ENCODE data around the gene CTCF.

DNA sequence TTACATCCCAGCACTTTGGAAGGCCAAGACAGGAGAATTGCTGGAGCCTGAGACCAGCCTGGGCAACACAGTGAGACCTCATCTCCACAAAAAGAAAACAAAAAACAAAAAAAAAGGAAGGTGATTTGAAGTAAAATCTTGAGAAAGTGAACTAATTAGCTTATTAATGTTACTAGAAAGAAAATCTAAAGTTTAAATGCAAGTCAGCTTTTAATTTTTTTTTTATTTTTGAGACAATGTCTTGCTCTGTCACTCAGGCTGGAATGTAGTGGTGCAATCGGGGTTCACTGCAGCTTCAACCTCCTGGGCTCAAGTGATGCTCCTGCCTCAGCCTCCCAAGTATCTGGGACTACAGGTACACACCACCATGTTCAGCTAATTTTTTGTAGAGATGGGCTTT lies 3.5 kb upstream of the CTCF start:
- TF ChIP-seq TAF1 (IDR thresholded peaks at IDR 0.05; ENCODE audit: low read depth), result no peak
- TF ChIP-seq, protein P1, sequence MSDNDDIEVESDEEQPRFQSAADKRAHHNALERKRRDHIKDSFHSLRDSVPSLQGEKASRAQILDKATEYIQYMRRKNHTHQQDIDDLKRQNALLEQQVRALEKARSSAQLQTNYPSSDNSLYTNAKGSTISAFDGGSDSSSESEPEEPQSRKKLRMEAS (IDR thresholded peaks at IDR 0.05), result no peak
- no peak for TF ChIP-seq TCF12 (IDR thresholded peaks at IDR 0.05; ENCODE audit: low read depth)
- TF ChIP-seq, protein P2, sequence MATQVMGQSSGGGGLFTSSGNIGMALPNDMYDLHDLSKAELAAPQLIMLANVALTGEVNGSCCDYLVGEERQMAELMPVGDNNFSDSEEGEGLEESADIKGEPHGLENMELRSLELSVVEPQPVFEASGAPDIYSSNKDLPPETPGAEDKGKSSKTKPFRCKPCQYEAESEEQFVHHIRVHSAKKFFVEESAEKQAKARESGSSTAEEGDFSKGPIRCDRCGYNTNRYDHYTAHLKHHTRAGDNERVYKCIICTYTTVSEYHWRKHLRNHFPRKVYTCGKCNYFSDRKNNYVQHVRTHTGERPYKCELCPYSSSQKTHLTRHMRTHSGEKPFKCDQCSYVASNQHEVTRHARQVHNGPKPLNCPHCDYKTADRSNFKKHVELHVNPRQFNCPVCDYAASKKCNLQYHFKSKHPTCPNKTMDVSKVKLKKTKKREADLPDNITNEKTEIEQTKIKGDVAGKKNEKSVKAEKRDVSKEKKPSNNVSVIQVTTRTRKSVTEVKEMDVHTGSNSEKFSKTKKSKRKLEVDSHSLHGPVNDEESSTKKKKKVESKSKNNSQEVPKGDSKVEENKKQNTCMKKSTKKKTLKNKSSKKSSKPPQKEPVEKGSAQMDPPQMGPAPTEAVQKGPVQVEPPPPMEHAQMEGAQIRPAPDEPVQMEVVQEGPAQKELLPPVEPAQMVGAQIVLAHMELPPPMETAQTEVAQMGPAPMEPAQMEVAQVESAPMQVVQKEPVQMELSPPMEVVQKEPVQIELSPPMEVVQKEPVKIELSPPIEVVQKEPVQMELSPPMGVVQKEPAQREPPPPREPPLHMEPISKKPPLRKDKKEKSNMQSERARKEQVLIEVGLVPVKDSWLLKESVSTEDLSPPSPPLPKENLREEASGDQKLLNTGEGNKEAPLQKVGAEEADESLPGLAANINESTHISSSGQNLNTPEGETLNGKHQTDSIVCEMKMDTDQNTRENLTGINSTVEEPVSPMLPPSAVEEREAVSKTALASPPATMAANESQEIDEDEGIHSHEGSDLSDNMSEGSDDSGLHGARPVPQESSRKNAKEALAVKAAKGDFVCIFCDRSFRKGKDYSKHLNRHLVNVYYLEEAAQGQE (IDR thresholded peaks at IDR 0.05; ENCODE audit: low read depth), result no peak
- TF ChIP-seq EP300 (IDR thresholded peaks at IDR 0.05; ENCODE audit: borderline replicate concordance), result no peak
- TF ChIP-seq NFIC (IDR thresholded peaks at IDR 0.05), result no peak
- no peak for TF ChIP-seq CREB1 (IDR thresholded peaks at IDR 0.05; ENCODE audit: low read depth)
- TF ChIP-seq YY1 (IDR thresholded peaks at IDR 0.05; ENCODE audit: low read depth), result no peak

Measured in Ishikawa (cell line).